EL (cell line): ENCODE measurements around the gene RSPH10B.
"Not testable (repeated sequence)": the region's sequence is repeated elsewhere in the genome, so short reads cannot be mapped to it uniquely, and the experiment has no call there.

ENCODE experiments used
- DNase-seq: peaks from one replicate; pipeline ENCODE4 v3.0.0-alpha.2; 2016

Gene RSPH10B

DNA sequence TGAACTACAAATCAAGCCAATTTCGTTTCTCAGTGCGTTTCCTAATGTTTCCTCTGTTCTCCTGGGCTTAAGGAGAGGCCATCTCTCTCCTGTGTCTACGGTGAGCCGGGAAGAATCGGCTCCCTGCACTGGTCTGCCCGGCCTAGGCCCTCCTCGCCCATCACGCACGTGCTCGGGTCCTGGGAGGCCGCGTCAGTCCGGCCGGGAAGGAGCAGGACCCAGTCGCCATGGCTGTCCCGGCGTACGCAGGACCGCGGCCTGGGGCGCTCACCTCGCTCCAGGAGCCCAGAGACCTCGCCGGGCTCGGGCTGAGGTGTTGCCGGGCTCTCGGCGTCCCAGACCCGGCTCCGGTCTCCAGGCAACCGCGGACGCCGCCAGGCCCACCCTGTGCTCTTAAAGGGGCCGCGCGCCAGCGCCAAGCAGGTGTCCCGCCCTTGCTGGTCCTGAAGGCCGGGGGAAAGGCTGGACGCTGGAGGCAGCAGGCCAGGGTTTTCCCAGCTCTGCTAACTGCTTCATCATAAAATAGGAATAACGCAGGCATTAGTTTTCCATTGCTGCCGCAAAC is at the start of gene RSPH10B:
TSS of gene RSPH10B (minus strand) at position 343 of the 565 bp plus-strand sequence. CDS start 3,573 bp downstream, outside the sequence.
- not testable (repeated sequence) for DNase-seq

DNA sequence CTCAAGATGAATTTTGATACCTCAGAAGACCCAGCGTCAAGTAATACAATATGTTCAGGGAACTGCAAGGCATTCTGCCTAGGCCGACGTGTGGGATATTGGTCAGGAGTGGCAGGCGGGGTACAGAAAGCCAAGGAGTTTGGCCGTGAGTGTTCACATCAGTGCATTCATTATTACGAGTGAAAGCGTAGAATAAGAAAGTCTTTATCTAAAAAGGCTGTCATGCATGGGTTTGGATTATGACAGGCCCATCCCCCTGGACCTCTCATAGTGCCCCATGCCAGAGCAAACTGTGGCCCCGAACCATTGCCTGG is 46.1 kb upstream of the RSPH10B start:
- no peak for DNase-seq

DNA sequence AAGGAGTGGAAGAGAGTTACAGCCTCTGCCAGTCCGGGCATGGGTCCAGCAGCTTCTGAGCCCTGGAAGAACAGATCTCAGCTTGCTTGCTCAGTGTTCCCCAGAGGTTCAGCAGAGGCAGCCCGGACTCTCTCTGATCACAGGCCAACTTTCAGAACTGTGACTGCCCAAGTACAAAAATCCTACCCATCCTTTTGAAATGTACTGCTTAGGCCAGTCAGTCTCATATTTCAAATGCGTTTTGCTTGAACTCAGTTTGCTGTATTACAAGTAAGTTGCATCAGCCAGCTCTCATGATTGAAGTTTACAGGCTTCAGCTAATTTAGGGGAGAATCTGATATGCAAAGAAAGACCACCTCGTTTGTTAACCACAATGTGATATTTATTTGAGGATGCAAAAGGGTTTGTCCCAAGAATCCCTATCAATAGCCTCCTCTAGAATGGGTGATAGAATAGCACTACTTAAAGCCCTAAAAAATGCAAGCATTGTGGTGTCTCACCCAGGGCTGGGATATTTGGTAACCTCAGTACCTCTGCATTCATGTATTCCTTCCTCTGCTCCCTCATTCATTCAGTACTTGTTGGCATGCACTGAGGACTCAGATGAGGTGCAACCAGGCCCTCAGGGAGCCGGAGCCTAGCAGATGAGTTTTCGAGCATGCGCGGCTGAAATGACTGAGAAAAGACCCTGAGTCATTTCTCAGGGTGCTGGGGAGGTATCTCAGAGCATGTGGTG is 45.6 kb upstream of the RSPH10B start:
- peak; percentile 45 for DNase-seq

DNA sequence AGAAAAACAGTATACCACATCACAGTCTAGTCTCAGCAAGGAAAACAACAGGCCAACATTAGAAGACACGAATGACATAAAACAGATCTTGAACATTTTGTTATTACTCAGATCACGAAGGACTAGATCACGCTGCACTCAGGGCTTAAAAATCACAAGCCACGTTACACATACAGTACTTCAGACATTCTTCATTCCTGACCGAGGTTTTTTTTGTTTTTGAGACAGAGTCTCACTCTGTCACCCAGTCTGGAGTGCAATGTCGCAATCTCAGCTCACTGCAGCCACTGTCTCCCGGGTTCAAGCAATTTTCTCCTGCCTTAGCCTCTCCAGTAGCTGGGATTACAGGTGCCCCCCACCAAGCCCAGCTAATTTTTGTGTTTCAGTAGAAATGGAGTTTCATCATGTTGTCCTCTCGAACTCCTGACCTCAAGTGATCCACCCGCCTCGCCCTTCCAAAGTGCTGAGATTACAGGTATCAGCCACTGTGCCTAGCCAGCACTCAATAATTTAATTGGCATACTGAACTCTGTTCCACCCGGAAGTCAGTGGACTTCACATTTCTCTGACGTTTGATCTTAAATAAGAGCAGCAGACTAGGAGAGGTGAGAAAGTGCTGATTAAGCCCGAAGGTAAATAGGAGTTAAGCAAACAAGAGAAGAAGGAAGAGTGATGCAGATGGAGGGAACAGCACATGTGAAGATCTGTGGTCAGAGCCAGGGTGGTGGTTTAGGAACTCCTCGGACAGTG is 42.0 kb upstream of the RSPH10B start:
- DNase-seq = no peak

DNA sequence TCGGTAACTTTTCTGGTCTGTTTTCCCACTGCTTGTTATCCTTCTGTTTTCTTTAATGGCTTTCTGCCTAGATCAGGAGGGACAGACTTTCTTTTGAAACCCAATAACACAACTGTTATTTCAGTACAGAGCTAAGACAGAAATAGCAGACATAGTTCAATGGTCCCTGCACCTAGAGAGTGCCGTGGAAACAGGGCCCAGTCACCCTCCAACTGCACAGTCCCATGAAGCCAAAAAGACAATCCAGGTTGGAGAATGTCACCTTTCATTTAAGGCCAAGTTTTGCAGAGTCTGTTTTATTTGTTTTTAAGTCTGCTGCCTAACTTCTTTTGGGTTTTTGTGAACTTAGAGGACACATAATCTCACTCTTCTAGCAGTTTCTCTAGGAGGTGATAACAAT is 41.1 kb upstream of the RSPH10B start:
- DNase-seq = no peak

DNA sequence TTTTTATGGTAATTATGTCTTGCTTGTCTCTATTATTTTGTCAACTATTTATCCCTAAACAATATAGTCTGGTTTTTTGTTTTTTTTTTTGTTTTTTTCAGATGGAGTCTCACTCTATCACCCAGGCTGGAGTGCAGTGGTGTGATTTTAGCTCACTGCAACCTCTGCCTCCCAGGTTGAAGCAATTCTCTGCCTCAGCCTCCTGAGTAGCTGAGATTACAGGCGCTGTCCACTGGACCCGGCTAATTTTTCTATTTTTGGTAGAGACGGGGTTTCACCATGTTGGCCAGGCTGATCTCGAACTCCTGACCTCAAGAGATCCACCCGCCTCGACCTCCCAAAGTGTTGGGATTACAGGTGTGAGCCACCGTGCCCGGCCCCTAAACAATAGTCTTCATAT is 39.9 kb upstream of the RSPH10B start:
- DNase-seq = not testable (repeated sequence)

DNA sequence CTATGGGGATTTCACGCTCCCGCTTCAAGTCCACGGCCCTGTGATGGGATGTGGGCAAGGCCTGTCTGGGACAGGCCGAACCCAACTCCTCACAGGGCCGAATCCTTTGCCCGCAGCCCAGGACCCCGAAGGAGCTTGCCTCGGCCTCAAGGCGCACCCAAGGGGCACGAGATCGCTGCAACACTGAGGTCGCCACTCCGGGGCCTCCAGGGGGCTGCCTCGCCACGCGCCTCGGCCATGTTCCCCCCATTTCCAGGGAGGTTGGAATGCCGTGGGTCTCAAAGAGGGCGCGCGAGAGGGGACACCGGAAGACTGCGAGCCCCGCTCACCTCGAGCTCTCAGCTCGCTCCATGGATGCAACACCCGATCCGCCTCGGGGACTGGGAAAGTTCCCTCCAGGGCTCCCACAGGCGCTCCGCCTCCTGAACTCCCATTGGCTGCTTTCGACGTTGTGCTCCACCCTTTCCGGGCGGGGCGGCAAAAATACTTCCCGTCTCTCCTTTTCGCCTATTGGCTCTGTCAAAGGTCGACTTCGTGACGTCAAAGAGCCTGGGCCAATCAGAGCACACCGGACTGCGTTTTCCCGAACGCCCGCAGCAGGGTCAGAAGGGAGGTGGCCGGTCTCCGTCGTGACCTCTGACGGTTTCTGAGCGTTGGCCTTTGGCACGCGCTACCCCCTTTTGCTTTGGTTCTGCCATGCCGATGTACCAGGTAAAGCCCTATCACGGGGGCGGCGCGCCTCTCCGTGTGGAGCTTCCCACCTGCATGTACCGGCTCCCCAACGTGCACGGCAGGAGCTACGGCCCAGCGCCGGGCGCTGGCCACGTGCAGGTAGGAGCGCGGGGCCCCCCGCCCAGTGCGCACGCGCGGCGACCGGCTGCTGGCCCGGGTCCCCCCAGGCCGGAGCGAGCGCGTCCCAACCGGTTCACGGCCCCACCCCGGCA is 38.5 kb upstream of the RSPH10B start, which contains the start of the genes AIMP2 and PMS2:
TSS of gene AIMP2 (plus strand) at position 605 of the 944 bp plus-strand sequence. CDS start at position 697, 92 bp downstream.
TSS of gene PMS2 (minus strand) at position 382 of the 944 bp plus-strand sequence. CDS start at position 352, 30 bp downstream.
- DNase-seq = peak; percentile 100

DNA sequence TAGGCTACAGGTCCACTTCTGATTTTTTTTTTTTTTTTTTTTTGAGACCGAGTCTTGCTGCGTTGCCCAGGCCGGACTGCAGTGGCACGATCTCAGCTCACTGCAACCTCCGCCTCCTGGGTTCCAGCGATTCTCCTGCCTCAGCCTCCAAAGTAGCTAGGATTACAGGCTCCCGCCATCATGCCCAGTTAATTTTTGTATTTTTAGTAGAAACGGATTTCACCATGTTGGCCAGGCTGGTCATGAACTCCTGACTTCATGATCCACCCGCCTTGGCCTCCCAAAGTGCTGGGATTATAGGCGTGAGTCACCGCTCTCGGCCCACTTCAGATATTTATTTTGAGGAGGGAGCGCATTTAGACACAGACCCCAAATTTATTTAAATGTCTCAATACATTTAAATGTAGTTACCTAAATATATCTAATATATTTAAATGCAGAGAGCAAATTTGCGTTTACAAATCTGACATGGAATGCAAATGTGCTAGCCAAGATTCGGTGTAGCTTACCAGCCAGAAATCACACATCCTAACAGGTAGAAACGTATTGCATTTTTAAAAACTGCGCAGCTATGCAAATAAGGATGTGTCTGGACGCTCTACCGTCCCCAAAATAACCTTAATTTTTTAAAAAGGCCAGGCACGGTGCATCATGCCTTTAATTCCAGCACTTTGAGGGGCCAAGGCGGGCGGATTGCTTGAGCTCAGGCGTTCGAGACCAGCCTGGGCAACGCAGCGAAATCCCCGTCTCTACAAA is 37.5 kb upstream of the RSPH10B start:
- DNase-seq = not testable (repeated sequence)

DNA sequence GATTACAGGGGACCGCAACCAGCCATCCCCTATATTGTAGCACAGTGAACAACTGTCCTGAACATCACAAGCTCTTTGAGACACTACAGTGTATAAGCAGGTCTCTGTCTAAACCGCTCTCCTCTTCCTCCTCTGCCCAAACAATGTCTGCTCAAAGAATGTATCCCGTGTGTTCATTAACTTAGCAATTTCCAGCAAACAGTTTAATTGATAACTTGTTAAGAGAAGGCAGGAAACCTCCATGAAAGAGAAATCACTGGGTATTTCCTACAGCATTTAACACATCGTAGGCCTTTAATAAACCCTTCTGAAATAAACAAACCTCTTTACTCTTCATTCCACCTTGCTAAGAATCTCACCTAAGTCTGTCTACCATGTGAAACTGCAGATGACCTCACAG is 36.9 kb upstream of the RSPH10B start:
- no peak for DNase-seq

DNA sequence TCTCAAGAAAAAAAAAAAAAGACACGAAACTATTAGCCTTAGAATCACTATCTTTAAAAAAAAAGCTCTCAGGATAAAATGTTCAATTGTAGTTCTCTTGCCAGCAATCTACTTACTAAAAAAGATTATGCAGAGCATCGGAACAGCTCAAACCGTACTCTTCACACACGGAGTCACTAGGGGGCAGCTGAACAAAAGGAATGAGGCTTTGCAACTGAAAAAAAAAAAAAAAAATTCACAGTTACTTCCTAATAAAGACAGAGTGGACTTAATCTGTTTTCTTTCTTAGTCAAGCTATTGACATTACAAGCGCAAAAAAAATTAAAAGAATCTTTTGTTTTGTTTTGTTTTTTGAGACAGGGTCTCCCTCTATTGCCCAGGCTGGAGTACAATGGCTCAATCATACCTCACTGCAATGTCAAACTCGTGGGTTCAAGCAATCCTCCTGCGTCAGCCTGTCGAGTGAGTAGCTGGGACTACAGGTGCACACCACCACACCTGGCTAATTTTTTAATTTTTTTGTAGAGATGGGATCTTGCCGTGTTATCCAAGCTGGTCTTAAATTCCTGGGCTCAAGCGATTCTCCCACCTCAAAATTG is 26.8 kb upstream of the RSPH10B start:
- DNase-seq = peak; percentile 60

DNA sequence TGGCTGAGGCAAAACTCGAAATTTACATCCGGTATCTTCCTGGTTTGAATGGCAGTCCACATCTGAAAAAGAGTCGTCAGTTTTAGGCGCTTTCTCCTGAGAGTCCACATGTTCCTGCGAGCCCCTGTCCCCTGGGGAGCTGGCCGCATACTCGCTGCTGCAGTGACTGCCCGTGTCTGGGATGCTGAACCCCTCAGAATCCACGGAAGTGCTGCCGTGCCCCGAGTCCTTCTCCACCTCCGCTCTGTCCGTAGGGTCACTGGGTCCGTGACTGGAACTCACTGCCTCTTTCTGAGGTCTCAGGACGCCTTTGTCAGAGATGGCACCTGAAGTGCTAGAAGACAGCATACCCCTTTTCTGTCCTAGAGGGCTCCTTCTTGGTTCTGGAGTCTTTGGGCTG is 16.6 kb upstream of the RSPH10B start:
- DNase-seq = not testable (repeated sequence)

DNA sequence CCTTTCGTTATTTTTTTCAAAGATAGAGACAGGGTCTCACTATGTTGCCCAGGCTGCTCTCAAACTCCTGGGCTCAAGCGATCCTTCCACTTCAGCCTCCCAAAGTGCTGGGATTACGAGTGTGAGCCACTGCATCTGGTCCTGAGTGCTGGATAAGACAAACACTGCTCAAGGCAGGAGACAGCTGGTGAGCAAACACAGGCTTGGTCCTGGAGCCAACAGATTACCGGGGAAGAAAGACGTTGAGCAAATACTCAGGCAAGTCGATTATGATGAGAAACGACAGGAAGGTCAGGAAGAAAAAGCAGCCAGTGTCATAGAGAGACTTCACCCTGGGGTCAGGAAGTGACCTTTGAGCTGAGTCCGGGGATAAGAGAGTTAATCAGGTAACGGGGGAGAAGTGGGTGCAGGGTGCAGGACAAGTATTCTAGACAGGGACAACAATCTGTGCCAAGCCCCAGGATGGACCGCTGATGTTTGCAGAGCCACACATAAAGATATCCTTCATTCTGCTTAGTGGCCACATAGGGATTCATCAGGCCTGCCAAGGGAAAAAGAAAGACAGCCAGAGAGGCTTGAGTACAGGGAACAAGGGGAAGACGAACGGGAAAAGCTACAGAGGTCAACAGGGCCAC is 9.3 kb upstream of the RSPH10B start:
- not testable (repeated sequence) for DNase-seq

DNA sequence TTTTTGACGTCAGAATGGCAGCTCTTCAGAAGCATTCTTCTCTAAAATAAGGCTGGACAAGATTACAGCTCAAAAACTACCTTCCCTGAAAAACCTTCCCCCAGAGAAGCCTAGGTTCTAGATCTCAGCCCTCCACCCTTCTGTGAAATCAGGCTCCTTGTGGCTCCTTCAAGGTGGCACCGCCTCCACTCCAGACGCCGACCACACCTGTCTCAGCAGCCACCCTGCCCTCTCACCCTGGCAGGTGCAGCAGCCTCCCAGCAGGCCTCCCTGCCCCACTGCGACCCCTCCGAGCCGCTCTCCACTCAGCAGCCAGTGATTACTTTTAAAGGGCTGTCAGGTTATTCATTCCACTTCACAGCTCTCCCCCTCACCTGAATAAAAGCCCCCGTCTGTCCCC is 3.1 kb upstream of the RSPH10B start:
- DNase-seq = not testable (repeated sequence)

DNA sequence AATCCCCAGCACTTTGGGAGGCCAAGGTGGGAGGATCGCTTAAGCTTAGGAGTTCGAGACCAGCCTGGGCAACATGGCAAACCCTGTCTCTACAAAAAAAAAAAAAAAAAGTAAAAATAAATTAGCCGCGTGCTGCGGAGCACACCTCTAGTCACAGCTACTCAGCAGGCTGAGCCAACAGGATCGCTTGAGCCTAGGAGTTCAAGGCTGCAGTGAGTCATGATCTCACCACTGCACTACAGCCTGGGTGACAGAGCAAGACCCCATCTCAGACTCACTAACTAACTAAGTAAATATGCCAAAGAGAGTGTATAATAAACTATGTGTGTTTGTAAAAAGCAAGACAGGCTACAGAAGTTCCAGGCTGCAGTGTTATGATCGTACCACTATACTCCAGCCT is 6.7 kb downstream of the RSPH10B start:
- DNase-seq = not testable (repeated sequence)

DNA sequence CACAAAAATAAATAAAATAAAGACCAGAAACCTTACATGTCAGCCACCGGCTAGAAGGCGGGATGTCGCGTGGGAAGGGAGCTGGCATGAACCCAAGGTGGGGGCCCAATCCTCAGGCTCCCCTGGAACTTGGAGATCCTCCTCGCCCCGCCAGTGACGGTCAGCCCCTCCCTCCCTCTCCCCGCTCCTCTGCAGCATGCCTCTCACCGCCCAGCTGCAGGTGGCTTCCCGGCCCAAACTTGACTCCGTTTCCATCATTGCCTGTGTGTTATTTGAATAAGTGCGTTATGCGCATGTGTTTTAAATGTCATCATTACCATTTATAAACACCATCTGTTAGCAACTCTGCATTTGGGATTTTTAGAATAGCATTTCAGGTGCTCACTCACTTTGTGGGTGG is 7.3 kb downstream of the RSPH10B start:
- DNase-seq = not testable (repeated sequence)

DNA sequence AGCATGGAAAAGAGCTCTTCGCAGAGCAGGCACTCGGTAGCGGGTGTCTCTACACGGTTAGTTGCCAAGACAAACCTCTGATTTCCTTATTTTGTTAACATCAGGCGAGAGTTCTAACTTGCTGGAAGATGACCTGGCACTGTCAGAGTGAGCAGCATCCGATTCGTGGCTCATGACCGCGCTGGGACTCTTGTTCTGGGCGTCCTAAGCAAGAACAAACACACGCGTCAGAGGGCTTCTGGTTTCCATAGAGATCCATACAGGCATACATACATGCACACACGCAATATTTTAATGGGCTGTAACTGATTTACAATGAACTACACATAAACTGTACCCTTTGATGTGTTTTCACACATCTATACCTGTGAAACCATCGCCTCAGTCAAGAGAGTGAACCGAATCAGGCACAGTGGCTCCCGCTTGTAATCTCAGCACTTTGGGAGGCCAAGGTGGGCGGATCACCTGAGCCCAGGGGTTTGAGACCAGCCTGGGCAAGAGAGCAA is 35.5 kb downstream of the RSPH10B start:
- DNase-seq = not testable (repeated sequence)

DNA sequence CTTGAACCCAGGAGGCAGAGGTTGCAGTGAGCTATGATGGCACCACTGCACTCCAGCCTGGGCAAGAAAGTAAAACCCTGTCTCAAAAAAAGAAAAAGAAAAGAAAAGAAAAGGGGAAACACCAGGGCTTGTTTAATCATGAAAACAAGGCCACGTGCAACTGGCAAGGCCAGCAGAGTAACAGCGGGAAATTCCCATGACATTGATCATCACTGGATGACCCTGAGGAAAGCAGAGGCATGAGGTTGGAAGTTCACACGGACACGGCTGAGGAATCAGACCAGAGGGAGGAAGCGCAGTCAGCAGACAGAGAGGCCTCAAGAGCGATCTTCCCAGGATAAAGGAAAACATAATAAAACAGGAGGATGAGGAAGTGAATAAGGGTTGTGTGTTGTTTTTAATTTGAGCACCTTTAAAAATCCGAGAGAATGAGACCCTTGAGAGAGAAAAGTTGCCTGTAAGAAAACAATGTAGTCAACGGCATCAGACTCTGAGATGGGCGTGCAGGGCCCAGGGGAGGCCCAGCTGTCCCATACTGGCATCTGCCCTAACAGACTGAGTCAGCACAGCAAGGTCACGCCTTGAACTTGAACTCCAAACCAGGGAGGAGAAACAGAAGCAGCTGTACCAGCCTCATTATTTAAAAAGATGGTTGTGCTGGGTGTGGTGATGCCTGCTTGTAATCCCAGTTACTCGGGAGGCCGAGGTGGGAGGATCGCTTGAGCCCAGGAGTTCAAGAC is 38.4 kb downstream of the RSPH10B start:
- DNase-seq = peak; percentile 7

DNA sequence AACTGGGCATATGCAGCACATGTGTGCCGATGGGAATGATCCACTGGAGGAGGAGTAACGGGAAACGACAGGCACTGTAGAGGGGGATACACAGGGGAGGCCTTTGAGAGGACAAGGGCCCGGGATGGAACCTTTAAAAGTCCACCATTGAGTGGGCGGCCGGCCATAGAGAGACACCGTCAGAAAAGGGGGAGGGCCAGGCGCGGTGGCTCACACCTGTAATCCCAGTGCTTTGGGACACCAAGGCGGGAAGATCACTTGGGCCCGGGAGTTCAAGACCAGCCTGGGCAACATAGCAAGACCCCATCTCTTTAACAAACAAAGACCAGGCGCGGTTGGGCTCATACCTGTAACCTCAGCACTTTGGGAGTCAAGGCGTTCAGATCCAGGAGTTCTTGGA is 39.2 kb downstream of the RSPH10B start:
- not testable (repeated sequence) for DNase-seq

DNA sequence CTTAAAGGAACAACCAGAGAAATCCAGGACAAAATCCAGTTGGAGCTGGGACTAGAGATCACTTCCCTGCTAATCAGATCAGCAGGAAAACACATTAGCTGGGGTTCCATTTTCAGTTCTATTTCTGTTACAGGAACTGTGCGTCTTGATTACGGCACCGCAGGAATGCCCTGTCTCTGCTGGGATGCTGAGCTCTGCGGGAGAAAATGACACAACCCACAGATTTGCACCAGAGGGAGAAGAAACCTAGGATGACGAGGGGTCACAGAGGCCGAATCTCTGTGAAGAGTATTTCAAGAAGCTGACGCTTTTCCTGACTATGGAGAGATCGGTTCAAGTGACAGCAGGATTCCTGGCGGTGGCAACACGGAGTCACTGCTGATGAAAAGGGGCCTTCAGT is 40.2 kb downstream of the RSPH10B start:
- not testable (repeated sequence) for DNase-seq
